ENCODE results near the gene BAG5. TPM values are rescaled to one million over a fixed set of nuclear protein-coding genes. Genes with fewer than 3 reads are reported as not detected.
A peak's percentile ranks its signal among the peaks of the same experiment; 100 is the strongest.

The BAG5 gene
- total RNA-seq, 1 donor from 2014 or later, result 30.3 TPM

DNA sequence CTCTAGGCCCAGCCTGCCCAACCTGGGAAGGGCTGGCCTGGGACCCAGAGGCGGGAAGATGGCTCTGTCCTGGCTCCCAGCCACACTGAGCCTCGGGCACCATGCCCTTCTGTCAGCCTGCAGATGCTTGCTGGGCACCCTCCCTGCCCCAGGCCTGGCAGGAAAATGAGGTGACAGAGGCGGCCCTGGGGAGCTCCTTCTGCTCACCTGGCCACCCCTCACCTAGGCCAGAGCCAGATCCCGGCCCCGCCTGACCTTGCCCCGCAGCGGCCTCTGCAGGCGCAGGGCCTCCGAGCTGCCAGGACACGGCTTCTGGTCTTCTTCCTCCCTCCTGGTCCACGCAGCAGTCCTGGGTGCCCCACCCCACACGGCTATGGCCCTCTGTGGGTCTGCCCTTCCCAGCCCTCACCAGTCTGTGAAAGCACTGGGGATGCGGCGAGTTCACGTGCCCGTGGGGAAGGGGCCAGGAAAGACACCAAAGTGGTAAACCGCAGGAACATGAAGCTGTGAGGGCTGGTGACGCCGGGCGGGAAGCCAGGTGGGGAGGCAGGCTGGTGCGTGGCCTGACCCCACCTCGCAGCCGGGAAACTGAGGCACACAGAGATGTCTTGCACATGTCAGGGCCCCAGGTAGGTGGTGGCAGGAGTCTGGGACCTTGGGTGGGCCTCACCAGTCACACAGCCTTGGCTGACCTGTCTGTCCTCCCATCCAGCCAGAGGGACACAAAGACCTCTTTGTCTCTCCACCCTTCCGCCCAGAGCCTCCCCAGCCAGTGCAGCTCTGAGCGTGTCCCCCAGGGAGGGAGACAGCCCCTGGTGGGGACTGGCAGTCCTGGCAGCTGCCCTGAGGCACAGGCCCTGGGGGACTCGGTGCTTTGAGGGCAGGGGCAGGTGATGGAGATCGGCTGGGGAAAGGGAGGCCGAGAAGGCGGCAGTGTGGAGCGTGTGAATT lies 12.8 kb downstream of the BAG5 start:
- peak; percentile 67 for DNase-seq (ENCODE audit: low spot score)
- ATAC-seq, result peak; percentile 2
- intact Hi-C loops (cut with DNase I), result loop anchor here (5.0 to 10.0 kb wide), 3 partner anchors 47 to 1392 kb away; no protein-coding TSS in a partner anchor

DNA sequence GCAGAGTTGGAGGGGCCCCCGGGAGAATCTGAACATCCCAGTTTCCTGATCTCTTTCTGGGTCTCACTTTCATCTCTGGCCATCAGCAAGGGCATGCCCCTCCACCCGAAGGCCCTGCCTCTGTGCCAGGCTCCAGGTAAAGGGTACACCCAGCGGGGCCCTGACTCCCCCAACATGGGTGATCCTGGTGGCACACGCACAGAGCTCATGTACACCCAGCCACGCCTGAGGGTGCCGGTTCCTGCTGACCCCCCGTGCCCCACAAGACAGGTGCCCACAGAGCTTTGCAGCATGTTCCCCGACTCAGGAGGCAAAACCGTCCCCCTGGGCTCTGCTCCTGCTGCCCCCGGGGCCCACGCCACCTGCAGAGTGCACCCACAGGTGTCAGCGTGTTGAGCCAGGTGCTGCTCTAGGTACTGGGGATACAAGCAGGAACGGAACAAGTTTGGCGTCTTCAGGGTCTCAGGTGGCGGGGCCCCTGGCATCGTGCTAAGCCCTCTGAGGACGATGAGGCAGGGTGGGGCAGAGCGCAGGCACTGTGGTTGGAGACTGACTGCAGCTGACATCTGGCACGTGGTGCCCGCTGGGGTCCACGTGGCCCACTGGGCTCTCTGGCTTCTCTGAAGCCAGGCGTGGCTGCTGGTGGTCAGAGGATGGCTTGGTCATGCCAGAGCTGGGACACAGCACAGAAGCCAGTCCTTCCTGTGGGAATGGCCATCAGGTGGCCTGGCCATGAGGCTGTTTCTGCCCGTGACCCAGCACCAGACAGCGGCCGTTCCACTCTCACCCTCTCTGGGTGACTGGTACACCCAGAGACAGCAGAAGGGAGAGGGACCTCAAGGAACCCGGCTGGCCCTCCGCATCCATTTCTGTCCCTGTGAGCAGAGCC lies 13.8 kb downstream of the BAG5 start:
- intact Hi-C loops (cut with DNase I), result loop anchor here (5.0 kb wide), 2 partner anchors 46 to 1391 kb away; no protein-coding TSS in a partner anchor
- DNase-seq (ENCODE audit: low spot score) (no peak), ATAC-seq (no peak)

DNA sequence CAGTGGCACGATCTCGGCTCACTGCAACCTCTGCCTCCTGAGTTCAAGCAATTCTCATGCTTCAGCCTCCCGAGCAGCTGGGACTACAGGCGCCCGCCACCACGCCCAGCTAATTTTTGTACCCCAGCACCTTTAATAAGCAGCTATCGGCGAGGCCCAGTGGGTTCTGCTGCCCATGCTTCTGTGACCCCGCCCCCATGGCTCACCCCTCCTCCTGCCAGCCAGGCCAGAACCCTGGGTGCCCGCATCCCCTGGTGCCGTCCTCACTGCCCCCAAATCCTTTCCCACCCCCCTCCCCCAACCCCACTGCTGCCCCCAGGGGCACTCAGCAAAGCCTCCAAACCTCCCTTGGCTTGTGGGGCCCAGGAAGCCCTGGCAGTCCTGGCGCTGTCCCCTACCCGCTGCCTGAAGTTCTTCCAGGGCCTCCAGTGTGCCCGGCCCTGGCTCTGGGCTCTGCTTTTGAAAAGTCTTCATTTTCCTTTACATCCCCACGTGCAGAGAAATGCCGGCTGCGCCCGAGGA lies 14.5 kb downstream of the BAG5 start:
- no peak for DNase-seq (ENCODE audit: low spot score)
- intact Hi-C loops (cut with DNase I), result loop anchor here (2.0 to 5.0 kb wide), 3 partner anchors 29 to 1391 kb away; no protein-coding TSS in a partner anchor
- ATAC-seq, result no peak

DNA sequence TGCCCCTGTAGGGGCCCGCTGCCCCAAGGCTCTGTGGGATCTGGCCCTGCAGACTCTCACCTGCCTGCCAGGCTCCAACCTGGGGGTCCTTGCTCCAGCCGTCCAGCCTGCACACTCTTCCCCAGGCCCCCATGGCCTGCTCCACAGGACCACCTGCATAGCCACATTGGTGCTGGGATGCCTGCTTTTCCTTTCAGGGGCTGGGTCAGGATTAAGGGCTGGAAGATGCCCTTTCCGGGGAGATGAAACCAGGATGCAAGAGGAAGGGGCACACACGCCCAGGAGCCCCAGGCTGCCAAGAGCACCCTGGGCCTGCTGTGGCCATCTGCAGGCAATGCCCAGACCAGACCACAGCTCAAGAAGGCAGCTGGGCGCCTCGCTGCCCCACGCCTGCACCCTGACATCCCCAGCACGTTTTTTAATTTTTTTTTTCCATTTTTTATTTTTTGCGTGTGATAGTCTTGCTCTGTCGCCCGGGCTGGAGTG lies 15.0 kb downstream of the BAG5 start:
- DNase-seq (ENCODE audit: low spot score), result no peak
- intact Hi-C loops (cut with DNase I), result loop anchor here (2.0 to 5.0 kb wide), 3 partner anchors 29 to 1390 kb away; no protein-coding TSS in a partner anchor
- ATAC-seq, result no peak

DNA sequence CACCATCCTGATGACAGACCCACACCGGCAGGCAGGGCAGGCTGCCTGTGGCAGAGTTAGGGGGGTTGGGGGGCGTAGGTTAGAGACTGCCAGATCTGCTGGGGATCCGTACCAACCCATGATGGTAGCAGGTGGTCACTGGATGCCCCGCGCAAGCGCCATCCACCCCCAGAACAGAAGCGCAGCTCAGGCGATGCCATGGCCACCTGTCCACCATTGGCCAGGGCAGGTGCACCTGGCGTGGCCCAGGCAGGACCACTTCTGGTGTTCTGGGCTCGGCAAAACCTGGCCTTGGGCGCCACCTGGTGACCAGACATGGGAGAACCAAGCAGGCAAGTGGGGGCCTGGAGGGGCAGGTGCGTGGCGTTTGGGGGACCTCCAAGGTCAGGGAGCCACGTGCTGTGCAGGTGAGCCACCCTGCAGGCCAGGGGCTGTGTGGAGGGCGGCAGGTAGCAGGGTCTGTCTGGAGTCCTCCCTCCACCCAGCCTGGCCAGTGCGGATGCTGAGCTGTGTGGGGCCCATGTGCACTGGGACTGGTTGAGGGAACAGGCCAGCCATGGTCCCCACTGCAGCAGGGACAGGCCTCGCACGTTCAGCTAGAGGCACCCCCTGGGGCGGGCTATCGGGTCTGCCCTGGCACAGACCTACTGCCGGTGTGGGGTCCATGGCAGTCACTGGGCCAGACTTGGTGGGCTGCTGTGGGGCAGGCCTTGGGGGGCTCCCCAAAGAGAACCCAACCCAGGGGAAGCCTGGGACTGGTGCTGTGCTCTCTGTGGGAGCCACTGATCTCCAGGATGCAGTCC lies 15.6 kb downstream of the BAG5 start:
- ATAC-seq, result peak; percentile 19
- DNase-seq (ENCODE audit: low spot score), result peak; percentile 88
- intact Hi-C loops (cut with DNase I), result loop anchor here (2.0 to 5.0 kb wide), 3 partner anchors 28 to 1390 kb away; no protein-coding TSS in a partner anchor

DNA sequence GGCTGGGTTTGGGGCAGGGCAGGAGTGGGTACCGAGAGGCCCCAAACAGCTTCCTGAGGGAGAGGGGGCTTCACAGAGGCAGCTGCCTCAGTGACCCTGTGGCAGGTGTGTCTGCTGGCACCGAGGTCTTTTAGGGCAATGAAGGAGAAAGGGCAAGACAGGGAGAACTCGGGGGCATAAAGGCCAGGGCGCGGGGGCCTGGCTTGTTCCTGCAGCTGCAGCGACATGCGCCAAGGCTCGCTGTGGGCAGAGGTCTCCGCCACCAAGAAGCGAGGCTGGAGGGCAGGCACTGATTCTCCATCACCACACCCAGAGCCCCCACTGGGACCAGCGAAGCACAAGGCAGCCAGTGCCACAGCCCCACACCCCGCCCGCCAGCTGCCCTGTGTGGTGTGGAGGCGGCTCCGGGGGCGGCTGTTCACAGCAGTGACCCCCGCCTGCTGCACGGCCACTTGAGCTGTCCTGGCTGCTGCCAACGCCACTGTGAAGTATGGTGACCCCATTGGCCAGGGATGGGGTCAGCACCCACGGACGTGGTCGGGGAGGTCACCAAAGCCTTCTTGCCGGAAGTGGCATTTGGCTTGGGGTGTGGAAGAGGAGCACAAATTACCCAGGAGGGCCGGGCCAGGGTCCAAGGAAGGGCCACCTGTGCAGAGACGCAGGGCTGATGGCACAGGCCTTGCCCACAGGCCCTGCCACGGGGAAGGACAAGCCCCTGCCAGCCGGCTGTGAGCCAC lies 16.4 kb downstream of the BAG5 start:
- DNase-seq (ENCODE audit: low spot score), result peak; percentile 64
- intact Hi-C loops (cut with DNase I), result loop anchor here (2.0 to 5.0 kb wide), 3 partner anchors 27 to 1389 kb away; no protein-coding TSS in a partner anchor
- ATAC-seq, result no peak

DNA sequence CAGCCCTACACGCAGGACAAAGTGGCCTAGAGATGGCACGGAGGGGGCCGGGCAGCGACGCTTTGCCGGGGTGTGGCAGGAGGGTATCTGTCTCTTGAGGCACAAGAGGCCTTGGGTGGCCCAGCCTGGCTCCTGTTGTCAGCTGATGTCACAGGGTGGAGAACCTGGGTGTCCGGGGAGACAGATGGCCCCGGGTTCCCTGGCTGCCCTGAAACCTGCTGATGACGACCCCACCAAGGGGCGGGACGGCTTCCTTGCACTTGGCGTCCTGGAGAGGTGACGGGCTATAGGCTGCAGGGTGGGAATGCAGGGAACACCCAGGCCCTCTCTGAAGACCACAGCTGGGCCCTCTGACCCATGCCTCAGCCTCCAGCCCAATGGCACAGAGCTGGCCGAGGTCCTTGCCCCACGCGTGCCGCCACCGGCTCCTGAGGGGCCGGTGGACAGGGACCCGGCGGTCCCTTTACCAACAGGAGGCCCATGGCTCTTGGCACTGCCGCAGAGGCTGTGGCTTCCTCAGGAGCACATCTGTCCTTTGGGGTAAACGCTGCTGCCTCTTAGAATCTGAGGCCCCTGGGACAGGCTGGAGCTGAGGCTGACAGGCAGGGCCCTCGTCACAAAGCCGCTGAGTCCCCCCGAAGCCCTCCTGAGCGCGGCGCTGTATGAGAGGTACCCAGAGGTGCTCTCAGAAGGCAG lies 17.1 kb downstream of the BAG5 start:
- DNase-seq (ENCODE audit: low spot score) (peak; percentile 57), ATAC-seq (no peak)
- intact Hi-C loops (cut with DNase I), result loop anchor here (5.0 kb wide), 2 partner anchors 43 to 1388 kb away; no protein-coding TSS in a partner anchor

DNA sequence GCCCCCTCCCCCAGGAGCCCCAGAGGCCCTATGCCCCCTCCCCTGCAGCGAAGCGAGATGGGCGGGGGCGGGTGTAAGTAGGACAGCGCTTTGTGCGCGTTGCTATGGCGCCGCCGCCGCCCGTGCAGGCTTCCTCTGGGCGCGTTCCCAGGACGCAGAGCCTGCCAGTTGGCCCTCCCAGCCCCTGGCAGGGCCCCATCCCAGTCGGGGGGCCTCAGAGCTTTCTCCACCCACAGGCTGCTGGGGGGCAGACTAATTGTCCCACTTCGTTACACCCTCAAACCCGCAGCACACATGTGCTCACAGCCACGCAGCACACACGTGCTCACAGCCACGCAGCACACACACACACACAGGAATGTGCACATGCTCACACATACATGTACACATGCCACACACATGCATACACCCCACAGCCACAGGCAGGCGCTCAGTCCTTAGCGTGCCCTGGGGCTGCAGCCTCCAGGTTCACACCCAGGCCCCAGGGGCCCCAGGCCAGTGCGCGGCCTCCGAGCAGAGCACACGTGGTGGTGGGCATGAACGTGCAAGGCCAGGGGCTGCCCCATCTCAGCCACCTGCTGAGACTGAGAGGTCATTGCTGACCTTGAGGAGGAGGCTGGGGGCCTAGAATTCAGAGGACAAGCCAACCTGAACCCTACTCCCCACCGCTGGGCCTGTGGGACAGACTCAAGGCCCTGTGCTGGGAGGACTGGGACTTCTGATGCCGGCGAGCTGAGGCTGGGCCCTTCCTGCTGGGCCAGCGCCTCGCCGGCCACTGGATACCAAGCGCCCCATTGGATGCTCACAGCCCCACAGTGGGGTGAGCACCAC lies 17.9 kb downstream of the BAG5 start:
- intact Hi-C loops (cut with DNase I), result loop anchor here (5.0 kb wide), 2 partner anchors 42 to 1387 kb away; no protein-coding TSS in a partner anchor
- peak; percentile 78 for DNase-seq (ENCODE audit: low spot score)
- ATAC-seq, result peak; percentile 55

DNA sequence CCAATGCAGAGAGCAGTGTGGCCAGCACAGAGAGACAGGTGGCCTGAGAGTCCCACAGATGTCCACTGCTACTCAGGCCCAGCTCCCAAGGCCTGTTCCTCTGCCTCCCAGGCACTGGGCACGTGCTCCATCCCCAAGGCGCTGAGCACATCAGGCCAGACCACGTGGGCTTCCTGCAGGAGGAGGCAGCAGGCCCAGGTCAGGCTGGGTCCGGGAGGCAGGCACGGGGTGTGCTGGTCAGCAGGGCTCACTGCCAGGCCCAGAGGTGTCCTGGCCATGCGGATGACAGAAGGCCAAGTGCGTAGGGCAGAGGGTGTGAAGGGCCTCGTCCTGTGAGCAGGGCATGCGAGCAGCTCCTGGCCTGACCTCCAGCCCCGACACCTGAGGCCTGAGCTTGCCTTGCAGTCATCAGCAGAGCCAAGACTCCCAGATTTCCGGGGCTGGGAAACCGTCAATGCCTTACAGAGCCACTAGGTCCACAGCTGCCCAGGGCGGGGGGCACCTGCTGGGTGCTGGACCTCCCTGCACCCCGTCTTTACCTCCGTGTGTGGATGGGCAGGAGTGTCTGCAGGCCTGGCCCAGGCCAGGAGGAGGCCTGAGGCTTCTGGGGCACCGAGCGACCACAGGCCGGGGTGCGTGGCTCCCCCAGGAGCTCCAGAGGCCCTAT lies 18.6 kb downstream of the BAG5 start:
- intact Hi-C loops (cut with DNase I), result no loop called here
- peak; percentile 14 for ATAC-seq

DNA sequence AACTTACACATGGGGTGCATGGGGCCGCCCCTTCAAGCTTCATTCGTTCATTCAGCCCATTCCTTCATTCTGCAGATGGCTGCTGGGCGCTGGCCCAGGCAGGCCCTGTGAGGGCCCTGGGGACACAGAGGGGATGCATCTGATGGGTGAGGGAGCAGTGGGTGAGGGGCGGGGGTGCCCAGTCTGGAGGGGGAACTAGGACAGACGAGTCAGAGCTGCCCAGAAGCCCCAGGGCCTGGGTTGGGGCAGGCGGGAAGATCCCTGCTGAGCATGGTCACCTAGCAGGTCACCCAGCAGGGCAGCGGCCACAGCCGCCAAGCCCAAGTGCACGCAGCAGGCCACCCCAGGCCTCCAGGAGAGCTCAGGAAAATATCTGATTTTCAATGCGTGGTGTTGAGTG lies 19.3 kb downstream of the BAG5 start:
- intact Hi-C loops (cut with DNase I), result no loop called here
- DNase-seq (ENCODE audit: low spot score), result peak; percentile 59
- no peak for ATAC-seq

More for the DNA sequence above, 18.6 kb downstream of the BAG5 start:
- peak; percentile 73 for DNase-seq (ENCODE audit: low spot score)

DNA sequence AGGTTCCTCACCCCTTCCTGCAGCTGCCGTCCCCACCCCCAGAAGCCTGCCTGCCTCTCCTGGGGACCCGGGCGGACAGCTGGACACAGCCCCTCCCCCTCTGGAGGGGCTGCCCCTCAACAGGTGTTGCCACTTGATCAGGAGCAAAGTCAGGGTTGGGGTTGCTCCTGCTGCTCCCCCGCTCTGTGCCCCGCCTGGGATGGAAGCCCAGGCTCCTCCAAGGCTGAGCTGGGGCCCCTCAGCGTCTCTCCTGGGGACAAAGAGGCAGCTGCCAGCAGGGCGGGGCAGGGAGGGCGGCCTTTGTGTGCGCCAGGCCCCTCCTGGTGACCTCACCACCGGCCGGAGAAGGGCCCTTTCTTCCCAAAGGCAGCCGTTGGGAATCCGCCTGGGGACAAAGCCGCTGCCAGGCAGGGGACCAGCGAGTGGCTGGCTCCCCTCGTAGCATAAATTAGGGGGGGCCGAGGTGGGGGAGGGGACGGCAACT lies 19.8 kb downstream of the BAG5 start:
- peak; percentile 82 for DNase-seq (ENCODE audit: low spot score)
- intact Hi-C loops (cut with DNase I), result no loop called here

DNA sequence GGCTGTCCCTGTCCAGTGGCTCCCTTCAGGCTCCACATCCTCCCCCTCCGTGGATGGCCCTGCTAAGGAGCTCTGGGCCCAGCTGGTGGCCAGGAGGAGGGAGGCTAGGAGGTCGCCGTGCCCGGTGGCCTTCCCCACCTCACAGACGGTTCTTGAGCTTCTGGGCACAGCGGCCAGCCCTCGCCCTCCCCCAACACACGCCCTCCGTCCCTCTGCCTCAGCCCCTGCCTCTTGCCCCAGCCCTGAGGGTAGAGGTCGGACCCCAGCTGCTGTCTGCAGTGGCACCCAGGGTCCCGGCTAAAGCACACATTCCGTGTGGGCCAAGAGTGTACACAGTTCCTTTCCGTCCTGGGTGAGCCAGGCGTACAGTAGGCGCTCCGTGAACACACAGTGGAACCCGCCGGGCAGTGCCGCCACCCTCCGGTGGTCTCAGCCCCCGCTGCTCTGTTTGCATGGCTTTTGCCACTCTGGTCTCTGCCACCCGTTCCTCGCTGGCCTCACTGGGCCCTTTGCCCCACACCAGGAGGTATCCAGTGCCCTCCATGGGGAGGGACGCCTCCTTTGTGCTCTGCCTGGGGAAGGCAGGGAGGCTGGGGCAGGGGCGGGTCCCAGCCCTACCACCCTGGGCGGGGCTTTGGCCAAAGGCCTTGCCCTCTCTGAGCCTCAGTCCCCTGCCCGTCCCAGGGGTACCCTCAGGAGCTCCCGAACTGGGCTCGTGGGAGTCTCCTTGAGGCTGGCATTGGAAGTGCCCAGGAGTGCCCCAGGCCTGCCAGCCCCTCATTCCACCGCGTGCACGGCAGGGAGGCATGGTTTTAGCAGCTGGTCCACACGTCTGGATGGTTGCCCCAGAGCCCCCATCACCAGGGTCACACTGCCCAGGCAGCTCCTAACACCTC lies 20.5 kb downstream of the BAG5 start:
- ATAC-seq (no peak), DNase-seq (ENCODE audit: low spot score) (peak; percentile 62)
- intact Hi-C loops (cut with DNase I), result no loop called here

More for the DNA sequence above, 19.8 kb downstream of the BAG5 start:
- ATAC-seq, result peak; percentile 38

DNA sequence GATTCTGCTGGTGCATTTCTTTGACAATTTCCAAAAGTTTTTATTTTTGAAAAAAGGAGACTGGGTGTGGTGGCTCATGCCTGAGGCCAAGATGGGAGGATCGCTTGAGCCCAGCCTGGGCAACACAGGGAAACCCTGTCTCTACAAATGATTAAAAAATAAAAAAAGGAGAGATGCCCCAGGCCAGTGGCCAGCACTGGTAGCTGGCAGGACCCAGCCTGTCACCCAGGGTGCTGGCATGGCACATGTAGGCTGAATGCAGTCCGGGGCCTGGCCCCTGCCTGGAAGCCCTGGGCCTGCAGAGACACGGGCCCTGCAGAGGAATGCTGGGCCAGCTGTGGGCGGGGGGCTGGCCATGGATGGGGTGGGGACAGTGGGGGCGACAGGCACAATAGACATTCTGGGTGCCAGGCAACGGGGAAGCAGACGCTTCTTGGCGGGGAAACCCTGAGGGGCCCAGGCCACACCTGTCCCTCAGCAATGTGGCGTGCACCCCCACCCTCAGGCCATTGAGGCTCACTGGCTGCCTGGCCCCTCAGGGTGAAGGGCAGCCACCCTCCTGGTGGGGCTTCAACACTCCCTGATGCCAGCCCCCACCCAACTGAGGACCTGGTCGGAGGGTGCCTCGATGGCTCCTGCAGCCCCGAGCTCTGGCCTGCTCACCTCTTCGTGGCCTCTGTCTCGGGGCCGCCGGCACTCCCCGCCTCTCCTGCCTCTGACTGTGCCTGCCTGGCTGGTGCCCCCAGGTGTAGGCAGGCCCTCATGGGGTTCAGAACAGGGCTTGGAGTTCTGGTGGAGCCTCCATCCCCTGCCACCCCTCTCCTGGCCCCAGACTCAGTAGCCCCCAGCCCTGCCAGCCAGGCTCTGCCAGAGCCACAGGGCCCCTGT lies 21.4 kb downstream of the BAG5 start:
- intact Hi-C loops (cut with DNase I), result no loop called here
- DNase-seq (ENCODE audit: low spot score) (peak; percentile 65), ATAC-seq (no peak)
